K562 (cell line): Measurements from ENCODE around the gene POLR2L. TPM values are rescaled to one million over a fixed set of nuclear protein-coding genes. Genes with fewer than 3 reads are reported as not detected.
A peak's percentile ranks its signal among the peaks of the same experiment; 100 is the strongest.

Source experiments
- CHAMP1 ChIP-seq: fragments of 450-650 bp; IDR thresholded peaks from 2 replicates; pipeline ENCODE4 v1.6.1; 2016; ENCODE audit warnings: mild to moderate bottlenecking
- ESRRB ChIP-seq: fragments of 250-450 bp; sonication (Bioruptor Pico); IDR thresholded peaks from 2 replicates; pipeline ENCODE4 v1.5.0; 2020; ENCODE audit warnings: mild to moderate bottlenecking, moderate library complexity, borderline replicate concordance
- EZH2 ChIP-seq: IDR thresholded peaks from 2 replicates; pipeline ENCODE4 v1.6.1; 2012; ENCODE audit warnings: low read depth, mild to moderate bottlenecking, inconsistent platforms, low read length, borderline replicate concordance
- HNRNPLL ChIP-seq: fragments of 200-400 bp; formaldehyde crosslinking; IDR thresholded peaks from 2 replicates; pipeline ENCODE4 v1.6.1; 2017; ENCODE audit warnings: low read length, low read depth, mild to moderate bottlenecking; ENCODE audit not compliant: poor library complexity, severe bottlenecking
- JUN ChIP-seq, 2 experiments: sonication (generic) in 1 of 2; formaldehyde crosslinking in 1 of 2; IDR thresholded peaks; 2 replicates each; pipeline versions ENCODE4 v1.6.1 to v1.8.0; 2012 to 2022; ENCODE audit warnings: borderline replicate concordance in 2 of 2, mild to moderate bottlenecking in 2 of 2, improper control_type of control experiment in 1 of 2, low read depth in 1 of 2, low read length in 1 of 2, missing genetic modification reagents in 1 of 2
- MED1 ChIP-seq: sonication (generic); formaldehyde crosslinking; IDR thresholded peaks from 2 replicates; pipeline ENCODE4 v1.8.1; 2023; ENCODE audit warnings: missing genetic modification reagents, borderline replicate concordance
- NCOA2 ChIP-seq, 2 experiments: fragments of 450-650 bp; IDR thresholded peaks; 2 replicates each; pipeline ENCODE4 v1.6.1; 2018; ENCODE audit warnings: mild to moderate bottlenecking in 2 of 2, moderate library complexity in 1 of 2; ENCODE audit not compliant: partially characterized antibody in 2 of 2
- NCOA4 ChIP-seq: fragments of 450-650 bp; IDR thresholded peaks from 2 replicates; pipeline ENCODE4 v1.6.1; 2018; ENCODE audit warnings: mild to moderate bottlenecking; ENCODE audit not compliant: partially characterized antibody
- PHTF2 ChIP-seq: fragments of 250-450 bp; sonication (Bioruptor Pico); IDR thresholded peaks from 2 replicates; pipeline ENCODE4 v1.5.0; 2021; ENCODE audit warnings: mild to moderate bottlenecking
- POLR2A ChIP-seq: fragments of 450-650 bp; conservative IDR thresholded peaks from 2 replicates; pipeline ENCODE4 v1.6.1; 2016
- PREB ChIP-seq: sonication (generic); formaldehyde crosslinking; IDR thresholded peaks from 2 replicates; pipeline ENCODE4 v1.8.1; 2023; ENCODE audit warnings: mild to moderate bottlenecking, missing genetic modification reagents
- SETDB1 ChIP-seq: IDR thresholded peaks from one replicate; pipeline ENCODE4 v1.6.1; 2012; ENCODE audit warnings: low read length, control low read depth, inconsistent platforms
- SNRNP70 ChIP-seq: fragments of 200-400 bp; formaldehyde crosslinking; optimal IDR thresholded peaks from 2 replicates; pipeline ENCODE3; 2017; ENCODE audit warnings: low read depth, low read length
- SP2 ChIP-seq: IDR thresholded peaks from 2 replicates; pipeline ENCODE4 v1.6.1; 2011; ENCODE audit warnings: mild to moderate bottlenecking, low read depth, low read length, moderate library complexity; ENCODE audit not compliant: poor library complexity, severe bottlenecking; ENCODE audit errors: extremely low read depth
- THRA ChIP-seq: fragments of 450-650 bp; IDR thresholded peaks from 2 replicates; pipeline ENCODE4 v1.6.1; 2017; ENCODE audit warnings: mild to moderate bottlenecking, moderate library complexity
- TRIM28 ChIP-seq: fragments of 450-650 bp; IDR thresholded peaks from 2 replicates; pipeline ENCODE4 v1.6.1; 2017
- ZBTB2 ChIP-seq: fragments of 450-650 bp; IDR thresholded peaks from 2 replicates; pipeline ENCODE4 v1.6.1; 2016; ENCODE audit warnings: antibody characterized with exemption
- ZHX1 ChIP-seq: fragments of 150-350 bp; conservative IDR thresholded peaks from 2 replicates; pipeline ENCODE4 v1.6.1; 2014; ENCODE audit warnings: low read length
- ZNF316 ChIP-seq: fragments of 450-650 bp; IDR thresholded peaks from 2 replicates; pipeline ENCODE4 v1.6.1; 2016
- ZNF589 ChIP-seq: fragments of 200-800 bp; sonication (Bioruptor generic); IDR thresholded peaks from 2 replicates; pipeline ENCODE4 v1.6.1; 2016; ENCODE audit warnings: low read depth, missing genetic modification characterization, missing compliant biosample characterization
- polyA plus RNA-seq, 8 experiments: library from polyadenylated mRNA; depleted of rRNA in 4 of 8; stranded (reverse) in 5 of 8; unstranded in 3 of 8; fragments of >200 nt; fragmentation: Nextera tagmentation in 2 of 8; fragmentation: Illumina TruSeq in 1 of 8; extraction: Ambion mirVana in 2 of 8; extraction: Trizol in 1 of 8; gene quantifications; 2 replicates each; pipeline versions ENCODE4 v1.2.1 to v1.2.3, GENCODE V29; 2011 to 2014; ENCODE audit warnings: inconsistent platforms in 1 of 8, missing spikeins in 1 of 8
- total RNA-seq, 7 experiments: library from RNA; depleted of rRNA in 6 of 7; stranded (reverse); fragments of >200 nt in 6 of 7; fragmentation: Illumina TruSeq in 2 of 7; extraction: Trizol in 2 of 7; gene quantifications; 2 replicates each; pipeline versions ENCODE4 v1.2.1 to v1.2.3, GENCODE V29; 2011 to 2021; ENCODE audit warnings: low replicate concordance in 1 of 7

Gene POLR2L
- total and polyA plus RNA-seq, 9 of the 15 experiments (the other 6 are each of a cell fraction or from before 2014, with no cell fraction given): 38.3 to 688 (median 108) TPM

GRCh38 chr11:798093-798713 is 44.1 kb downstream of the POLR2L start, which contains the start of gene SLC25A22 (continued):
- TF ChIP-seq PREB (CRISPR knock-in tag): no peak
- TF ChIP-seq SP2: no peak
- TF ChIP-seq POLR2A: no peak
- no peak for TF ChIP-seq SNRNP70
- no peak for TF ChIP-seq NCOA4
- TF ChIP-seq ZHX1: no peak
- no peak for TF ChIP-seq HNRNPLL
- TF ChIP-seq NCOA2 (IDR thresholded peaks at IDR 0.05; ENCODE audit: partially characterized antibody in 2 of 2): no peak
- no peak for TF ChIP-seq EZH2
- TF ChIP-seq ZNF316: no peak
- 0 out of 2 replicates have a peak, but pooled peaks have one; percentile 13 for TF ChIP-seq MED1 (CRISPR knock-in tag)
- TF ChIP-seq JUN (IDR thresholded peaks at IDR 0.05; ENCODE audit: borderline replicate concordance, low read depth, low read length): no peak
- no peak for TF ChIP-seq JUN (CRISPR knock-in tag; IDR thresholded peaks at IDR 0.05; ENCODE audit: borderline replicate concordance)
- TF ChIP-seq ESRRB (CRISPR knock-in tag): no peak
- TF ChIP-seq ZBTB2: no peak
- no peak for TF ChIP-seq TRIM28
- no peak for TF ChIP-seq THRA
- no peak for TF ChIP-seq ZNF589 (CRISPR knock-in tag)
- TF ChIP-seq SETDB1: no peak
- TF ChIP-seq PHTF2 (CRISPR knock-in tag): no peak
- TF ChIP-seq CHAMP1: no peak
